Mucosa of stomach (tissue), 1 donor: ENCODE measurements around the gene DNAJC19.

Experiments
- H3K27me3 ChIP-seq: one replicate; pipeline ENCODE4 v1.7.0; 2013; ENCODE audit warnings: mild to moderate bottlenecking, low read length; ENCODE audit not compliant: control insufficient read depth, insufficient read depth
- H3K36me3 ChIP-seq: one replicate; pipeline ENCODE4 v1.7.0; 2013; ENCODE audit warnings: low read length; ENCODE audit not compliant: control insufficient read depth, insufficient read depth
- H3K4me1 ChIP-seq: one replicate; pipeline ENCODE4 v1.7.0; 2013; ENCODE audit warnings: mild to moderate bottlenecking, low read length; ENCODE audit not compliant: control insufficient read depth, insufficient read depth
- H3K4me3 ChIP-seq: one replicate; pipeline ENCODE4 v1.7.0; 2013; ENCODE audit warnings: low read length
- H3K9ac ChIP-seq: one replicate; pipeline ENCODE4 v1.7.0; 2013; ENCODE audit warnings: mild to moderate bottlenecking, low read length, moderate library complexity
- H3K9me3 ChIP-seq: one replicate; pipeline ENCODE4 v1.7.0; 2013; ENCODE audit warnings: mild to moderate bottlenecking, low read length, moderate library complexity; ENCODE audit not compliant: control insufficient read depth
- donor health status: Pancreatic carcinoma.

Gene DNAJC19

GRCh38 chr3:180959691-180960090 lies 29.8 kb downstream of the DNAJC19 start:
- H3K4me3 ChIP-seq, result no peak overlapping the region
- no peak overlapping the region for H3K9ac ChIP-seq
- H3K36me3 ChIP-seq, result no peaks in the 10 kb centered on the region
- no peaks in the 10 kb centered on the region for H3K4me1 ChIP-seq
- H3K9me3 ChIP-seq, result no peaks in the 10 kb centered on the region
- no peaks in the 10 kb centered on the region for H3K27me3 ChIP-seq

- Histone ChIP-seq H3K4me1 (no peaks in the 10 kb centered on the region), H3K9ac (no peak overlapping the region)
Observed at GRCh38 chr3:180947761-180948390, 41.7 kb downstream of the DNAJC19 start.

GRCh38 chr3:180940826-180941225 lies 48.7 kb downstream of the DNAJC19 start:
- H3K9me3 ChIP-seq, result no peaks in the 10 kb centered on the region
- no peaks in the 10 kb centered on the region for H3K4me1 ChIP-seq
- no peak overlapping the region for H3K4me3 ChIP-seq
- no peaks in the 10 kb centered on the region for H3K36me3 ChIP-seq
- H3K9ac ChIP-seq, result no peak overlapping the region
- no peaks in the 10 kb centered on the region for H3K27me3 ChIP-seq

More at GRCh38 chr3:180947761-180948390, 41.7 kb downstream of the DNAJC19 start:
- Histone ChIP-seq H3K27me3 (no peaks in the 10 kb centered on the region), H3K36me3 (peaks cover 5% of the 10 kb centered on the region), H3K4me3 (no peak overlapping the region), H3K9me3 (no peaks in the 10 kb centered on the region)

GRCh38 chr3:180934638-180935037 lies 54.9 kb downstream of the DNAJC19 start:
- Histone ChIP-seq H3K9ac (no peak overlapping the region), H3K4me3 (no peak overlapping the region), H3K27me3 (no peaks in the 10 kb centered on the region), H3K9me3 (no peaks in the 10 kb centered on the region), H3K4me1 (no peaks in the 10 kb centered on the region), H3K36me3 (no peaks in the 10 kb centered on the region)
